RWPE1 (cell line): ENCODE data around the gene GDPD5.
A peak's percentile ranks its signal among the peaks of the same experiment; 100 is the strongest.

Experiments
- CTCF ChIA-PET: fragments of 350-600 bp; sonication (Branson Sonifier 250); formaldehyde crosslinking; extraction: SDS; loops from one replicate; lab custom pipeline; 2021; lab: Yijun Ruan, JAX
- POLR2A ChIA-PET: fragments of 400-600 bp; formaldehyde crosslinking; extraction: SDS; loops from one replicate; lab custom pipeline; 2020; ENCODE audit warnings: antibody characterized with exemption; ENCODE audit not compliant: low non-redundant PET; lab: Yijun Ruan, JAX
- DNase-seq: peaks from one replicate; pipeline ENCODE4 v3.0.0; 2012; ENCODE audit warnings: low spot score
- H3K27ac ChIP-seq: fragments of 450-650 bp; 2 replicates; pipeline ENCODE4 v1.5.1; 2017
- TF ChIP-seq, protein P1 (sequence below): fragments of 450-650 bp; conservative IDR thresholded peaks from 2 replicates; pipeline ENCODE4 v1.5.1; 2017; ENCODE audit warnings: low read depth, mild to moderate bottlenecking

The GDPD5 gene

DNA sequence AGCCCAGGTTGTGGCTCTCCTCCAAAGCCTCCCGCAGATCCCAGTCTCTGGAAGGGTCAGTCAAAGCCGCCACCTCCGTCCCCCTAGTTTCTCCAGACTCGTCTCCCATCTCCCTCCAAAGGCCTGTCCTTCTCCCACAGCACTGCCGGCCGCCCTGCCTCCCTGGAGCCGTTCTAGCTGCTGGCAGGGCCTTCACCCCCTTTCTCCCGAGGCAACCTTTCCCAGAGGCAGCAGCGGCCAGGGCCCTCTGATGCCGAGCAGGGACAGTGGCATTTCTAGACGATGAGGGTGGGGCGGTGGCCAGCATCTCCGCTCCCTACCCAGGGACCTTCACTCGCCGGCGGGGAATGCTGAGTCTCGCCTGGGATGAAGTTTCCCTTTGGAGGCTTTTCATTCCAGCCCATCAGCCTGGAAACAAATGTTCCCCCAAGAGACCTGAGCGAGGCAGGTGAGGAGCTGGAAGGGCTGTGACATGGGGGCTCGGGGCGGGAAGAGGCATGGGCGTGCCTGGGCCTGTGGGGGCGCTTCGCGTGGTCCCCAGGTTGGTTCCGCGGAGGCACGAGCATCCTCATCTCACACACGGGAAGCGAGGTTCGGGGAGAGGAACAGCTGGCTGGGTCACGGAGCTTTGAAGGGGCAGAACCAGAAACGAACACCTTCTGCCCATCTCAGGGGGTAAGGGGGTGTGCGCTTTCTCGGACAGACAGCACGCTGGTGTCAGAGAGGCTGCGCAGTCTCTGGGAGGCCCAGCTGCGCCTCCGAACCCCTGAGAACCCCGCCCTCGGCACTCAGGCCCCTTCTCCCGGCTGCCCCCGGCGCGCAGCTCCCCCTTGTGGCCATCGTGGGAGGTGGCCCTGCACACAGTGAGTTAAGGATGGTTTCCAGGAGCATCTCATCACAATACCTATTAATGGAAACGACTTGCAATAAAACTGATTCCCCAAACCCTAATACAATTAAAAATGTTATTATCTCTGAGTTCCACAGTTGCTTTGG is 74.6 kb downstream of the GDPD5 start:
- H3K27ac ChIP-seq: no peak overlapping the region
- ChIA-PET POLR2A (no interaction called here), CTCF (interaction anchor here (0.5 to 2.0 kb wide), 7 partner anchors 14 to 443 kb away, joined by 3 to 11 read pairs (median 4); no protein-coding TSS in a partner anchor)
- TF ChIP-seq, protein P1, sequence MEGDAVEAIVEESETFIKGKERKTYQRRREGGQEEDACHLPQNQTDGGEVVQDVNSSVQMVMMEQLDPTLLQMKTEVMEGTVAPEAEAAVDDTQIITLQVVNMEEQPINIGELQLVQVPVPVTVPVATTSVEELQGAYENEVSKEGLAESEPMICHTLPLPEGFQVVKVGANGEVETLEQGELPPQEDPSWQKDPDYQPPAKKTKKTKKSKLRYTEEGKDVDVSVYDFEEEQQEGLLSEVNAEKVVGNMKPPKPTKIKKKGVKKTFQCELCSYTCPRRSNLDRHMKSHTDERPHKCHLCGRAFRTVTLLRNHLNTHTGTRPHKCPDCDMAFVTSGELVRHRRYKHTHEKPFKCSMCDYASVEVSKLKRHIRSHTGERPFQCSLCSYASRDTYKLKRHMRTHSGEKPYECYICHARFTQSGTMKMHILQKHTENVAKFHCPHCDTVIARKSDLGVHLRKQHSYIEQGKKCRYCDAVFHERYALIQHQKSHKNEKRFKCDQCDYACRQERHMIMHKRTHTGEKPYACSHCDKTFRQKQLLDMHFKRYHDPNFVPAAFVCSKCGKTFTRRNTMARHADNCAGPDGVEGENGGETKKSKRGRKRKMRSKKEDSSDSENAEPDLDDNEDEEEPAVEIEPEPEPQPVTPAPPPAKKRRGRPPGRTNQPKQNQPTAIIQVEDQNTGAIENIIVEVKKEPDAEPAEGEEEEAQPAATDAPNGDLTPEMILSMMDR: peak; percentile 68
- DNase-seq: no peak

DNA sequence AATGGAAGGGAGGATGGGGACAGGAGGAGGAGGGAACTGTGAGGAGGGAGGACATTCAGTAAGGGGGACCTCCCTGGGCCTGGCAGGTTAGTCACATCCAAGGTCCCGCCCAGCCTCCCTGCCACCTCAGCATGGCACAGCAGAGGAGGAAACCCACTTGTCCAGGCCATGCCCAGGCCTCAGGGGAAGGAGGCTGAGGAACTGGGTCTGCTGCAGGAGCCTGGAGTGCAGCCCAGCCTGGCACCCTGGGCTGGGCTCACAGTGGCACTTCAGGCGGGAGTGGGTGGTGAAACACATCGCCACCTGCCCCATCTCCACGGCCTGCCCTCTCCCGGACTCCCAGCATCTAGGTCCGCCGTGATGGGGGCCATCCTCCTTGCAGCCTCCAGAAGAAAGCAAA is 75.5 kb downstream of the GDPD5 start:
- DNase-seq: no peak
- POLR2A ChIA-PET: no interaction called here
- TF ChIP-seq, protein P1: no peak
- CTCF ChIA-PET: no interaction called here
- H3K27ac ChIP-seq: no peak overlapping the region

DNA sequence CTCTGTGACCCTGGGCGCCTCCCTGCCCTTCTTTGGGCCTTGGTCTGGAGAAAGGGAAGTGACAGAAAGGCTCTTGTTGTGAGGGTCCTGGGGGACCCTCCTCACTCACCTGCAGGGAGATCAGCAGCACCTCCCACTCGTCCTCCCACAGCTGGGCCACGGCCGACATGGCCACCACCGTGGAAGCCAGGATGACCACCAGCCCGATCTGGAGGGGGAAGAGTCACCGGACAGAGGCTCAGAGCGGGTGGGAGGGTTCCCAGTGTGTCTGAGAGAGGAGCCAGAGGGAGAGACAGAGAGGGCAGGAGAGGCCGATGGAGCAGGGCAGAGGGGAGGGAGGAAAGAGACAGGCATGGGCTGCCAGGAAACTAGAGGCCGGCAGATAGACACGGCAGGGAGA is 76.0 kb downstream of the GDPD5 start:
- no peak for DNase-seq
- TF ChIP-seq, protein P1: no peak
- ChIA-PET CTCF (no interaction called here), POLR2A (no interaction called here)
- no peak overlapping the region for H3K27ac ChIP-seq

DNA sequence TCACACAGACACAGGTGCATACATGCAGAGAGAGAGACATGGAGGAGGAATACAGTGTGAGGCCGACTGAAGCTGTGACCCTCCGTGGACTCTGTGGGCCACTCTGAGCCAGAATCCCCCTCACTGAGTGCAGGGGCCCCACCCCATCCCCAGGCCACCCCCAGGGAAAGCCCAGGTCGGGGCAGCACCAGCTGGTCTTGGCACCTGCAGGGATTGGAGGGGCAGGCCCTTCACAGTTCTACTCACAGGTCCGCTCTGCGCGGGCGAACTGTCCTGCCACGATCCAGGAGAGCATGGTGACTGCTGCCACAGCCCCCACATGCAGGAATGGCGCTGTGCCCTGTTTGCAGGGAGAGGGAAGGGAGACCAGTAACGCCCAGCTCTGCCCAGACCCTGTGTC is 76.5 kb downstream of the GDPD5 start:
- no peak for DNase-seq
- CTCF ChIA-PET: interaction anchor here (1.1 kb wide), 1 partner anchor 83 kb away, joined by 3 read pairs; no protein-coding TSS in a partner anchor
- H3K27ac ChIP-seq: no peak overlapping the region
- POLR2A ChIA-PET: no interaction called here
- TF ChIP-seq, protein P1: no peak

DNA sequence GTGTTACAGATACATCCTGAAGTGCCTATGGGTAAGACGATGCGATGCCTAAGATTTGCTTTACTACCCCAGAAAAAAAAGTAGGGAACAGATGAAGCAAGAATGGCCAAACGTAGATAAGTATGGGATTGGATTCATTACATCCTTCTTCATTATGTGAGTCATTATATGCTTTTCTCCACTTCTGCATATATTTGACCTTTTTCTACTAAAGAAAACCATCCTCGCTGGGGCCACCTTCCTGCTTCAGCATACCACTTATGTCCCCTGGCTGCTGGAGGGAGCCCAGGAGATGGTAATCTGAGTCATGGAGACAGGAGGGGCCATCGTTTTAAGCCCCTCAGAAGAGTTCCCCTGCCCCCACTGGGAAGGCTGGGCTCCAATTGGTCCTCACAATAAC is 78.3 kb downstream of the GDPD5 start:
- no peak overlapping the region for H3K27ac ChIP-seq
- CTCF ChIA-PET: interaction anchor here (1.4 to 4.4 kb wide), 2 partner anchors 82 to 84 kb away, joined by 4 to 42 read pairs; no protein-coding TSS in a partner anchor
- no peak for DNase-seq
- POLR2A ChIA-PET: no interaction called here
- TF ChIP-seq, protein P1: no peak

DNA sequence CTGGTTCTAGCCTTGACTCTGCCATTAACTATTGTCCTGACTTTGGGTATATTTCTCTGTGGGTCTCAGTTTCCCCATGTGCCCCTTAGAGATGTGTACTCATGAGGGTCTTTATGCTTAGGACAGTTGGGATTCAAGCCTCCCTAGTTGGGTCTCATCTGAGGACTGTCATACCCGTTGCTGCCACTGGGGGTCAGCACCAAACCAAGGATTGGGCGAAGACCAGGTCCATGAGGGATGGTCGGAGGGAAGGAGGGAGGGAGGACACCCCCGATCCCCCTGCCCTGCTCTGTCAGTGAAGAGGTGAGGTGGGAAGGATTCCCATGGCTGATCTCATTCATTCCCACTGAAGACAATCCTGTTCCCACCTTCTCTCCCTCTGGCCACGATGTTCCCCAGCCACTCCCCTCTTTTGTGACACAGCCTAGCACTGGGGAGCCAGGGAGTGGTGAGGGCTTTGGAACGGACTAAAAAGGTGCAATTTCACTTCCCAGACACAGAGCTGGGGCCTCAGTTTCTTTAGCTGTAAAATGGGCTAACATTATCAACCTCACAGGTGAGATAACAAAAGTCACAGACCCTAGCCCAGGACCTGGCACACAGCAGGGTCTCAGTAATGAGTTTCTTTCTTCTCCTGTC is 80.3 kb downstream of the GDPD5 start:
- H3K27ac ChIP-seq: no peak overlapping the region
- ChIA-PET CTCF (interaction anchor here (0.6 to 4.4 kb wide), 13 partner anchors 14 to 1334 kb away, joined by 3 to 42 read pairs (median 3); partner anchors contain the start of gene GDPD5), POLR2A (no interaction called here)
- DNase-seq: peak; percentile 69
- TF ChIP-seq, protein P1: peak; percentile 90
